ENCODE measurements around the gene ABCA3. TPM values are rescaled to one million over a fixed set of nuclear protein-coding genes. Genes with fewer than 3 reads are reported as not detected.

The ABCA3 gene
- total RNA-seq, 1 experiment from 2014 or later: 7.6 TPM

GRCh38 chr16:2331931-2332267, 8.6 kb downstream of the ABCA3 start:
- CTCF ChIA-PET: no interaction called here
- H3K27ac Mint-ChIP-seq (ENCODE audit: unreplicated experiment): no peak overlapping the region
- H3K36me3 Mint-ChIP-seq (ENCODE audit: insufficient read depth, unreplicated experiment): peaks cover 4% of the 10 kb centered on the region
- H3K9me3 Mint-ChIP-seq (ENCODE audit: low read depth, unreplicated experiment): no peaks in the 10 kb centered on the region
- no peak for DNase-seq
- no peak overlapping the region for H3K4me3 Mint-ChIP-seq (ENCODE audit: low read depth, unreplicated experiment)
- TF ChIP-seq CTCF (IDR thresholded peaks at IDR 0.05; ENCODE audit: unreplicated experiment): no peak
- H3K27me3 Mint-ChIP-seq (ENCODE audit: unreplicated experiment): peaks cover 44% of the 10 kb centered on the region
- H3K4me1 Mint-ChIP-seq (ENCODE audit: low read depth, unreplicated experiment): peaks cover 9% of the 10 kb centered on the region
- BruUV-seq (replicated peaks): no TSS peak
- intact Hi-C loops (cut with micrococcal nuclease; ENCODE audit: unreplicated experiment): no loop called here

DNA sequence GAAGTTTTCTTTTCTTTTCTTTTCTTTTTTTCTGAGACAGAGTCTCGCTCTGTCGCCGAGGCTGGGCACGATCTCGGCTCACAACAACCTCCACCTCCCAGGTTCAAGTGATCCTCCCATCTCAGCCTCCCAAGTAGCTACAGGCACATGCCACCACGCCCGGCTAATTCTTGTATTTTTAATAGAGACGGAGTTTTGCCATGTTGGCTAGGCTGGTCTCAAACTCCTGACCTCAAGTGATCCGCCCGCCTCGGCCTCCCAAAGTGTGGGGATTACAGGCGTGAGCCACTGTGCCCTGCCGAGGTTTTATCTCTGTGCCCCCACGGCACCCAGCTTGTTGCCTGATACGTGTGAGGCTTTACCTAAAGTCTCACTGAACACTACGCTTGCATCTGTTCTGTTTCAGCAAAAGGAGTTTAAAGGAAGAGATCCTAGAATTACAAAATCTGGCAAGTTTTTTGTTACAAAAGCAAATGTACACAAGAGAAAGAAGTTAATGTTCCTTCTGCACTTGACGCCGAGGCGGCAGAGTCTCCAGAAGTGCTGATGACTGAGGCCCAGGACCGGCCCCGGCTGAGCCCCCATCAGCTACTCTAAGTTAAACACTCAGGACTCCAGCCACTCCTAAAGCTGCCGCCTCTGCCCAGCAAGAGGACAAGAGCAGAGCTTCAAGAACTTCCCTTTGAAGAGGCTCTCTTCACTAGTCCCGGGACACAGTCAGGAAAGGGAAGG, 9.2 kb downstream of the ABCA3 start:
- H3K4me3 Mint-ChIP-seq (ENCODE audit: low read depth, unreplicated experiment): no peak overlapping the region
- intact Hi-C loops (cut with micrococcal nuclease; ENCODE audit: unreplicated experiment): no loop called here
- BruUV-seq (replicated peaks): no TSS peak
- CTCF ChIA-PET: interaction anchor here (0.7 kb wide), 1 partner anchor 49 kb away, joined by 3 read pairs; no protein-coding TSS in a partner anchor
- H3K4me1 Mint-ChIP-seq (ENCODE audit: low read depth, unreplicated experiment): peaks cover 9% of the 10 kb centered on the region
- H3K27ac Mint-ChIP-seq (ENCODE audit: unreplicated experiment): no peak overlapping the region
- H3K9me3 Mint-ChIP-seq (ENCODE audit: low read depth, unreplicated experiment): no peaks in the 10 kb centered on the region
- TF ChIP-seq CTCF (IDR thresholded peaks at IDR 0.05; ENCODE audit: unreplicated experiment): no peak
- H3K36me3 Mint-ChIP-seq (ENCODE audit: insufficient read depth, unreplicated experiment): peaks cover 4% of the 10 kb centered on the region
- DNase-seq: no peak
- H3K27me3 Mint-ChIP-seq (ENCODE audit: unreplicated experiment): peaks cover 44% of the 10 kb centered on the region

- BruUV-seq (replicated peaks): no TSS peak
- no peak overlapping the region for H3K27ac Mint-ChIP-seq (ENCODE audit: unreplicated experiment)
- intact Hi-C loops (cut with micrococcal nuclease; ENCODE audit: unreplicated experiment): no loop called here
- H3K36me3 Mint-ChIP-seq (ENCODE audit: insufficient read depth, unreplicated experiment): no peaks in the 10 kb centered on the region
- no peak overlapping the region for H3K4me3 Mint-ChIP-seq (ENCODE audit: low read depth, unreplicated experiment)
- DNase-seq: no peak
- H3K4me1 Mint-ChIP-seq (ENCODE audit: low read depth, unreplicated experiment): peaks cover 9% of the 10 kb centered on the region
- CTCF ChIA-PET: no interaction called here
- TF ChIP-seq CTCF (IDR thresholded peaks at IDR 0.05; ENCODE audit: unreplicated experiment): no peak
- no peaks in the 10 kb centered on the region for H3K9me3 Mint-ChIP-seq (ENCODE audit: low read depth, unreplicated experiment)
- H3K27me3 Mint-ChIP-seq (ENCODE audit: unreplicated experiment): peaks cover 44% of the 10 kb centered on the region
These were observed 11.0 kb downstream of the ABCA3 start for GRCh38 chr16:2329532-2329931.

GRCh38 chr16:2328428-2328827, 12.1 kb downstream of the ABCA3 start:
- DNase-seq: no peak
- Mint-ChIP-seq H3K4me3 (ENCODE audit: low read depth, unreplicated experiment) (no peak overlapping the region), H3K9me3 (ENCODE audit: low read depth, unreplicated experiment) (no peaks in the 10 kb centered on the region), H3K36me3 (ENCODE audit: insufficient read depth, unreplicated experiment) (no peaks in the 10 kb centered on the region), H3K4me1 (ENCODE audit: low read depth, unreplicated experiment) (no peaks in the 10 kb centered on the region), H3K27ac (ENCODE audit: unreplicated experiment) (no peak overlapping the region), H3K27me3 (ENCODE audit: unreplicated experiment) (peaks cover 33% of the 10 kb centered on the region)
- BruUV-seq (replicated peaks): no TSS peak
- intact Hi-C loops (cut with micrococcal nuclease; ENCODE audit: unreplicated experiment): no loop called here
- TF ChIP-seq CTCF (IDR thresholded peaks at IDR 0.05; ENCODE audit: unreplicated experiment): no peak
- CTCF ChIA-PET: no interaction called here
